CD4-positive, alpha-beta T cell (primary cell): ENCODE results near the gene CERS6. TPM values are rescaled to one million over a fixed set of nuclear protein-coding genes. Genes with fewer than 3 reads are reported as not detected.

Experiments
- ATAC-seq: fragments of 200-7000 bp; cut with Tn5 transposase; one replicate; pipeline ENCODE4 v1.10.0; 2022; ENCODE audit warnings: mild to moderate bottlenecking; ENCODE audit not compliant: poor library complexity
- CTCF ChIA-PET: fragments of 350-600 bp; sonication (Branson Sonifier 250); formaldehyde crosslinking; loops from one replicate; lab custom pipeline; 2021; ENCODE audit warnings: antibody characterized with exemption, inconsistent platforms; lab: Charles Lee
- POLR2A ChIA-PET: fragments of 350-600 bp; sonication (Branson Sonifier 250); formaldehyde crosslinking; loops from one replicate; lab custom pipeline; 2021; ENCODE audit warnings: antibody characterized with exemption, inconsistent platforms; lab: Charles Lee
- DNase-seq, 14 experiments: peaks; one replicate each; pipeline ENCODE4 v3.0.0-alpha.2; 2013 to 2020; ENCODE audit warnings: mixed read lengths in 2 of 14
- H3K27ac ChIP-seq, 2 donors: one replicate each; pipeline versions ENCODE4 v1.5.1 to v1.7.0; 2013; ENCODE audit warnings: low read length in 2 of 2, low read depth in 1 of 2, mild to moderate bottlenecking in 1 of 2
- H3K27me3 ChIP-seq, 2 experiments: 1 replicate in 1 of 2; 2 replicates in 1 of 2; pipeline versions ENCODE4 v1.6.1 to v1.7.0; 2013; ENCODE audit warnings: low read length in 2 of 2, control low read depth in 1 of 2, mild to moderate bottlenecking in 1 of 2, moderate library complexity in 1 of 2; ENCODE audit not compliant: insufficient read depth in 2 of 2, control insufficient read depth in 1 of 2
- H3K36me3 ChIP-seq: one replicate; pipeline ENCODE4 v1.6.1; 2013; ENCODE audit warnings: low read length, control low read depth; ENCODE audit not compliant: insufficient read depth
- H3K4me1 ChIP-seq: one replicate; pipeline ENCODE4 v1.6.1; 2013; ENCODE audit warnings: low read length, control low read depth; ENCODE audit not compliant: insufficient read depth
- H3K4me3 ChIP-seq: one replicate; pipeline ENCODE4 v1.5.1; 2013; ENCODE audit warnings: mild to moderate bottlenecking, low read length, moderate library complexity
- H3K9me3 ChIP-seq, 2 experiments: 1 replicate in 1 of 2; 2 replicates in 1 of 2; pipeline versions ENCODE4 v1.6.1 to v1.7.0; 2013; ENCODE audit warnings: low read length in 2 of 2, mild to moderate bottlenecking in 2 of 2, control low read depth in 1 of 2, moderate library complexity in 1 of 2; ENCODE audit not compliant: control insufficient read depth in 1 of 2, insufficient read depth in 1 of 2
- H3K27ac Mint-ChIP-seq: one replicate; pipeline ENCODE4 v1.8.0; 2020; ENCODE audit warnings: mixed read lengths
- H3K27me3 Mint-ChIP-seq: one replicate; pipeline ENCODE4 v1.8.0; 2021; ENCODE audit warnings: mixed read lengths
- H3K36me3 Mint-ChIP-seq: one replicate; pipeline ENCODE4 v1.8.0; 2021; ENCODE audit warnings: low read depth, mixed read lengths
- H3K4me1 Mint-ChIP-seq: one replicate; pipeline ENCODE4 v1.8.0; 2021; ENCODE audit warnings: low read depth, mixed read lengths
- H3K4me3 Mint-ChIP-seq: one replicate; pipeline ENCODE4 v1.8.0; 2020; ENCODE audit warnings: mild to moderate bottlenecking, mixed read lengths
- H3K9me3 Mint-ChIP-seq: one replicate; pipeline ENCODE4 v1.8.0; 2020; ENCODE audit warnings: mixed read lengths
- intact Hi-C, 2 experiments: fragments of 100-400 bp; cut with DNase I in 1 of 2; cut with micrococcal nuclease in 1 of 2; formaldehyde crosslinking; loops; one replicate each; pipeline versions ENCODE4 v1.15.1 to v1.9.0; 2023 to 2025; cut with DNase I, micrococcal nuclease
- total RNA-seq, 174 experiments: library from RNA in 2 of 174; stranded (reverse) in 2 of 174; gene quantifications; one replicate each; pipeline ENCODE4 v1.2.3 and lab custom pipeline; 2021 to 2026
- TF ChIP-seq, protein P1 (sequence below): fragments of 200-600 bp; IDR thresholded peaks from one replicate; pipeline ENCODE4 v1.8.0; 2022; ENCODE audit warnings: antibody characterized with exemption, mild to moderate bottlenecking

Gene CERS6
- total RNA-seq, 2 experiments from 2014 or later: 16.9 to 17.9 TPM

DNA sequence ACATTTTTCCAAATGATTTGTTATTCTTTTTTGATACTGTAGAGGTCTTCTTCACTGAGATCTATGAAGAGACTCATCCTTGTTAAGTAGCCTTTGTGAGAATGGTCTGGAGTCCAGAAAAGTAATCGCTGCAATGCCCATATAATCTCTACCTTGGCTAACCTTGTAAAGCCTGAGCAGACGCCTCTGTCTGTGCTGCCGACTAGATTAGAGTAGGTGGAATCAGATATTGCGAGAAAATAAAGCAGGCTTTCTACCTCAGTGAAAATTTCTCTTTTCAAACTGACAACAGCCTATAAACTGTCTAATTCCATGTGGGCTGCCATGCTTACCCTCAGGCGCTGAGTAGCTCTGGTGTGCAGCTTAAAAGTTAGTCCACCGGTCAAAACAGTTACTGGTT is 17.5 kb upstream of the CERS6 start:
- ATAC-seq (no peak), DNase-seq (no peak)
- Histone ChIP-seq H3K4me1 (peaks cover 20% of the 10 kb centered on the region), H3K27me3 (no peaks in the 10 kb centered on the region), H3K9me3 (no peaks in the 10 kb centered on the region), H3K27ac (no peak overlapping the region), H3K36me3 (no peaks in the 10 kb centered on the region), H3K4me3 (no peak overlapping the region)
- TF ChIP-seq, protein P1, sequence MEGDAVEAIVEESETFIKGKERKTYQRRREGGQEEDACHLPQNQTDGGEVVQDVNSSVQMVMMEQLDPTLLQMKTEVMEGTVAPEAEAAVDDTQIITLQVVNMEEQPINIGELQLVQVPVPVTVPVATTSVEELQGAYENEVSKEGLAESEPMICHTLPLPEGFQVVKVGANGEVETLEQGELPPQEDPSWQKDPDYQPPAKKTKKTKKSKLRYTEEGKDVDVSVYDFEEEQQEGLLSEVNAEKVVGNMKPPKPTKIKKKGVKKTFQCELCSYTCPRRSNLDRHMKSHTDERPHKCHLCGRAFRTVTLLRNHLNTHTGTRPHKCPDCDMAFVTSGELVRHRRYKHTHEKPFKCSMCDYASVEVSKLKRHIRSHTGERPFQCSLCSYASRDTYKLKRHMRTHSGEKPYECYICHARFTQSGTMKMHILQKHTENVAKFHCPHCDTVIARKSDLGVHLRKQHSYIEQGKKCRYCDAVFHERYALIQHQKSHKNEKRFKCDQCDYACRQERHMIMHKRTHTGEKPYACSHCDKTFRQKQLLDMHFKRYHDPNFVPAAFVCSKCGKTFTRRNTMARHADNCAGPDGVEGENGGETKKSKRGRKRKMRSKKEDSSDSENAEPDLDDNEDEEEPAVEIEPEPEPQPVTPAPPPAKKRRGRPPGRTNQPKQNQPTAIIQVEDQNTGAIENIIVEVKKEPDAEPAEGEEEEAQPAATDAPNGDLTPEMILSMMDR: no peak
- H3K4me3 Mint-ChIP-seq: no peak overlapping the region
- H3K27me3 Mint-ChIP-seq: no peaks in the 10 kb centered on the region
- H3K4me1 Mint-ChIP-seq: peaks cover 67% of the 10 kb centered on the region
- POLR2A ChIA-PET: no interaction called here
- CTCF ChIA-PET: no interaction called here
- H3K36me3 Mint-ChIP-seq: no peaks in the 10 kb centered on the region
- intact Hi-C loops: no loop called here
- no peak overlapping the region for H3K27ac Mint-ChIP-seq
- H3K9me3 Mint-ChIP-seq: no peaks in the 10 kb centered on the region

DNA sequence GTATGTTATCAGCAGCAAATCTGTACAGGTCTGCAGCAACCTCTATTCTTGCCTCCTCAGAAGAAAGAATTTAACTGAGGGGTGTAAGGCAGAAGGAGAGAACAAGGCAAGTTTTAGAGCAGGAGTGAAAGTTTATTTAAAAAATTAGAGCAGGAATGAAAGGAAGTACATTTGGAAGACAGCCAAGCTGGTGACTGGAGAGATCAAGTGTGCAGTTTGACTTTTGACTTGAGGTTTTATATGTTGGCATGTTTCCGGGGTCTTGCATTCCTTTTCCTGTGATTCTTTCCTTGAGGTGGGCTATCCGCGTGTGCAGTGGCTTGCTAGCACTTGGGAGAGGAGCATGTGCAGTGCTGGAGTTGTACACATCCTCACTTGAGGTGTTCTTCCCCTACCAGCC is 16.5 kb upstream of the CERS6 start:
- Histone ChIP-seq H3K9me3 (no peaks in the 10 kb centered on the region), H3K27ac (no peak overlapping the region), H3K4me1 (peaks cover 15% of the 10 kb centered on the region), H3K27me3 (no peaks in the 10 kb centered on the region), H3K4me3 (no peak overlapping the region), H3K36me3 (no peaks in the 10 kb centered on the region)
- Mint-ChIP-seq H3K9me3 (no peaks in the 10 kb centered on the region), H3K27ac (no peak overlapping the region), H3K27me3 (no peaks in the 10 kb centered on the region), H3K36me3 (no peaks in the 10 kb centered on the region), H3K4me3 (no peak overlapping the region), H3K4me1 (peaks cover 67% of the 10 kb centered on the region)
- intact Hi-C loops: no loop called here
- ATAC-seq (no peak), DNase-seq (peak in 1 of 14 experiments; percentile 29)
- TF ChIP-seq, protein P1: no peak
- POLR2A ChIA-PET: interaction anchor here (1.0 kb wide), 1 partner anchor 12 kb away, joined by 3 read pairs; no protein-coding TSS in a partner anchor
- CTCF ChIA-PET: interaction anchor here (0.5 kb wide), 1 partner anchor 148 kb away, joined by 3 read pairs; no protein-coding TSS in a partner anchor

DNA sequence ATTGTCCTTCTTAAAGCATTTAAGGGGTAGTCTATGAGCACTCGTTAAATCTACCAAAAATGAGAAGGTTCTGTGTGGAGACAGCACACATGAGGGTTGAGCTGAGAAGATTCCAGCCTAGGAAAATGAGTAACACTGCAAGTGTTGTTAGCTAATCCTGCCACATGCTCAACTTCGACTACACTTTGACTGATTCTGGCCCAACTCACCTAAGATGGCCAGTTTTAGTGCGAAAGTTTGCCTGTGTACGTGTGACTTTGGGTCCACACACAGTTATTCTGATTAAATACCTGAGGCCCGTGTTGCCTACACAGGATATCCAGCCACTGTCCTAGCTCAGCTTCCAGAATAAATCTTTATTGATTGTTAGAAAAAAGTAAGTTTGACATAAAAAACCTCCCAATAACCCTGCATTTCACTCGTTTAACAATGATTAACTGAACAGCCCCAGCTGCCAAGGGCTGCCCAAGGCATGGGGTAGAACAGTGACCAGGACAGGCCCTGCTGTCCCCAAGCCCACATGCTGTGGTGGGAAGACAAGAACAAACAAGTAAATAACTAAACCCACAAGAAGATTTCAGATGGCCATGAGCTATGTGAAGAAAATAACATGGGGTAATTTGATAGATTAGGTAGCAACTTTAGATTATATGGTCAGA is 14.7 kb upstream of the CERS6 start:
- Mint-ChIP-seq H3K4me3 (no peak overlapping the region), H3K36me3 (no peaks in the 10 kb centered on the region), H3K9me3 (peaks cover 4% of the 10 kb centered on the region), H3K4me1 (peaks cover 57% of the 10 kb centered on the region), H3K27me3 (no peaks in the 10 kb centered on the region), H3K27ac (no peak overlapping the region)
- ChIA-PET CTCF (no interaction called here), POLR2A (interaction anchor here (0.7 to 3.1 kb wide), 3 partner anchors 9 to 83 kb away, joined by 3 to 10 read pairs (median 5); no protein-coding TSS in a partner anchor)
- intact Hi-C loops: no loop called here
- H3K4me1 ChIP-seq: peaks cover 10% of the 10 kb centered on the region
- H3K27ac ChIP-seq: no peak overlapping the region
- no peaks in the 10 kb centered on the region for H3K27me3 ChIP-seq
- ATAC-seq (no peak), DNase-seq (no peak)
- H3K9me3 ChIP-seq: no peaks in the 10 kb centered on the region
- H3K36me3 ChIP-seq: no peaks in the 10 kb centered on the region
- TF ChIP-seq, protein P1: no peak
- H3K4me3 ChIP-seq: no peak overlapping the region
